ENCODE data around the gene CRB2.

DNA sequence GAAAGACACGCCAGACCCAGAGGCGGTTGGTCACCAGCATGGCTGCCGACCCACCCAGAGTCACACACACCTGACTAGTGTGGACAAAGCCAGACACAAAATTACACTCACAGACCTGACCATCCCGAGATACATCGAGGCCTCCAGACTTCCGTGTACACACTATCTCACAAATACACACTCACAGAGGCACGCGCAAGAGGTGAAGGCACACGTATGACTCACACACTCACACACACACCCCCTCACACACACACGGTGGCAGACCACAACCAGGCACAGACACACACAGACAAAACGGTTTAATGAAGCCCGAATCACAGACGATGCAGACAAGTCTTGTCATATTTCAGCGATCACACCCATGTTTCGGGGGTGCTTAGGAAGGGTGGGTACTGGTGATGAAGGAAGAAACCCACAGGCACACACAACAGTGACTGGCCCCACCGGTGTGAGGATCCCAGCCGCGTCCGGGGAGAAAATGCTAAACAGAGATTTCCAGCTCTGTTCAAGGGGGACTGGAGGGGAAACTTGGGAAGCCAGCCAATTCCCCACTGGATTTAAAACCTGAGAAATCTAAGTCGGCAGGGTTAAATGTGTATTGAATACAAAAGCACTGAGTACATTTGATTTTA is 51.3 kb downstream of the CRB2 start:
- TF ChIP-seq POLR2A (IDR thresholded peaks at IDR 0.05) (no peak), CTCF (IDR thresholded peaks at IDR 0.05) (no peak)

All from adrenal gland (tissue), 5 donors.